GM18873 (cell line): ENCODE measurements around the gene PIH1D1.
"Not testable (repeated sequence)": the region's sequence is repeated elsewhere in the genome, so short reads cannot be mapped to it uniquely, and the experiment has no call there.

Source experiments
- ATAC-seq: cut with Tn5 transposase; IDR thresholded peaks from one replicate; pipeline ENCODE4 v1.9.1; 2021; ENCODE audit warnings: mild to moderate bottlenecking, moderate library complexity, moderate number of reproducible peaks; ENCODE audit not compliant: unreplicated experiment, low FRiP score

Gene PIH1D1

DNA sequence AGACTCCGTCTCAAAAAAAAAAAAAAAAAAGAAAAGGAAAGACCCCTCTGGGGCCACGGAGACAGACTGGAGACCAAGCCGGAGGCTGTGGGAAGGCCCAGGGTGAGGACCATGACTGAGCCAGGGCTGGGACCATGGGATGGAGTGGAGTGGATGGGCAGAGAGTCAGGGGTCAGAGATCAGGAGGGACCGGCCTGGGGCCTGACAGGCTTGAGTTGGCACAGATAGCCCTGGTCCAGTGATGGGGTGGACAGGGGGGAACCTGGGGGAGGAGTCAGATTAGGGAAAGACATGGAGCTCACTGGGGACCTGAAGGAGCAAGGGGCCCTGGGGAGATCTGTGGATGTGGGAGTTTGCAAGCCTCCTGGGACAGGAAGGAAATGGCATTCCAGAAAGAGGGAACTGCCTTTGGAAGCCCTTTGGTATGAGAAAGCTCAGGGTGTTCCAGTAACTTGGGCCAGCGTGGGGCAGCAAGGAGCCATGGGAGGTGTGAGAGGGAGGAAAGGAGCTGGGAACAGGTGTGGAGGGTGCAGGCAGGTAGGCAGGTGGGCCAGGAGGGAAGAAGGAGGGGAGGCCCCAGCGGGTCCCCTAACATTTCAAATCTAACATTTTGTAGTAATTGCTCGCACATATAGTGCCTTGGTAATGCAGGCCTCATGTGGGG, 29.5 kb upstream of the PIH1D1 start:
- ATAC-seq = no peak

DNA sequence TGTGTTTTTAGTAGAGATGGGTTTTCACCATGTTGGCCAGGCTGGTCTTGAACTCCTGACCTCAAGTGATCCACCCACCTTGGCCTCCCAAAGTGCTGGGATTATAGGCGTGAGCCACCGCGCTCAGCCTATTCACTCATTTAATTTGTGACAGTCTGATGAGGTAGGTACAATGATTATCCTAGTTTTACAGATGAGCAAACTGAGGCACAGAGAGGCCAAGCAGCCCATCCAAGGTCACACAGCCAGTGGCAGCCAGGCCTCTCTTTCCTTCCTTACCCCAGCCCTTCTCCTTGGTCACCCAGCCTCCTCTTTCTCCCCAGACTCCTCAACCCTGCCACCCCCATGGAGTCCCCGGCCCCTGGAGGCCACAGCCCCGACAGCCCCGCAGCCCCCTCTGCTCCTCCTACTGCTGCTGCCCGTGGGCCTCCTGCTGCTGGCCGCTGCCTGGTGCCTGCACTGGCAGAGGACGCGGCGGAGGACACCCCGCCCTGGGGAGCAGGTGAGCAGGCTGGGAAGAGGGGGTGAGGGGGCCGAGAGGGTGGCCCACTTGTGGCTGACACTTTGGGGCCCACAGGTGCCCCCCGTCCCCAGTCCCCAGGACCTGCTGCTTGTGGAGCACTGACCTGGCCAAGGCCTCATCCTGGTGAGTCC, 28.5 kb upstream of the PIH1D1 start:
- no peak for ATAC-seq

GRCh38 chr19:49475995-49476880, 24.6 kb upstream of the PIH1D1 start:
- ATAC-seq = no peak

DNA sequence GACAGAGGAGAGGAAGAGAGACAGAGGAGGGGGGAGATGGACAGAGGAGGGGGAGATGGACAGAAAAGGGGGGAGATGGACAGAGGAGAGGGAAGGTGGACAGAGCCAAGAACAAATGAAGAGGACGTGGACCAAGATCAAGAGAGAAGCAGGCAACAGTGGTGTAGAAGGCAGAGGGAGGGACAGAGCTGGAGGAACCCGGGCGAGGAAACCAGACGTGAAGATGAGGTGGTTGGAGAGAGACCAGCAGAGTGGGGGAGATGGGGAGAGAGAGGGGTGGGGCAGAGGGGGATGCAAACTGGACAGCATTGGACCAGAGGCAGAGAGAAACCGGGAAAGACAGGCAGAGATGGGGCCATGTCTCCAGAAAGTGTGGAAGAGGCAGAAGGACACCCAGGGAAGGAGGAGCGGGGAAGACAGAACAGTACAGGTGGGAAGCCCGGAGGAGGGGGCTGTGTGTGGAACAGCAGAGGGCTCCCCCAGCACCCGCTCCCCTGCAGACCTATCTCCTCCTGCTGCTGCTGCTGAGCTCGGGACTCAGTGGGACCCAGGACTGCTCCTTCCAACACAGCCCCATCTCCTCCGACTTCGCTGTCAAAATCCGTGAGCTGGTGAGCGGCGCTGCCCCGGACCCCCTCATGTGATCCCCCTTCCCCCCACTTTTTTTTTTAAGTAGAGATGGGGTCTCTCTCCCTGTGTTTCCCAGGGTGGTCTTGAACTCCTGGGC, 23.7 kb upstream of the PIH1D1 start:
- no peak for ATAC-seq

- no peak for ATAC-seq
Observed at GRCh38 chr19:49474542-49474924, 22.9 kb upstream of the PIH1D1 start.

DNA sequence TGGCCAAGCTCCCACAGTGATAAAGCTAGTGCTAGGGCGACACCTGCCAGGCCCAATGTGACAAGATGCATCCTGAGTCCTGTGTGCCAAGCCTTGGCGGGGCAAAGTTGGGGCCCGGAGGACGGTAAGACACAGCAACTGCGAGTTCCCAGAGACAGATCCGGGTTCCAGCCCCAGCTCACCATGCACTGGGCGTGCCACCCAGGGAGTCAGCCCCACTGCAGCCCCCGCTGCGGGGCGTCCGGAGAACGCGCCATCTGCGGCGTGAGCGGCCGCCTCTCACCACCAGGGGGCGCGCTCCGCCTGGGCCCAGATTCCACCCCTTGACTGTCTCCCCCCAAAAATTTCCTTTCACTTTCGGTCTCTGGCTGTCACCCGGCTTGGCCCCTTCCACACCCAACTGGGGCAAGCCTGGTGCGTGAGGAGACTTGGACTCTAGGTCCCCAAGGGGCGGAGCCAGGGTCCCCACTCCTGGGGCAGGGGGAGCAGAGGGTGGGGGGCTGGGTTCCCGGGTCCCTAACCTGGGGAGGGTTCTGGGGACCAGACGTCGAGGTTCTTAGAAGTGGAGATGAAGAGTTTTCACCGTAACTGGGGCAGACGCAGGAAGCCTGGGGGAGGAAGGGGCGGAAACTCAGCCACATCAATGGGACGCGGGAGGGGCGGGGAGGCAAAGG, 22.4 kb upstream of the PIH1D1 start, which contains the start of gene FLT3LG:
Gene FLT3LG, plus strand, starts transcription at position 348 of the 674 bp plus-strand sequence. CDS start 425 bp downstream, outside the sequence.
- ATAC-seq = no peak

GRCh38 chr19:49473501-49473867, 21.9 kb upstream of the PIH1D1 start:
- ATAC-seq = not testable (repeated sequence)

DNA sequence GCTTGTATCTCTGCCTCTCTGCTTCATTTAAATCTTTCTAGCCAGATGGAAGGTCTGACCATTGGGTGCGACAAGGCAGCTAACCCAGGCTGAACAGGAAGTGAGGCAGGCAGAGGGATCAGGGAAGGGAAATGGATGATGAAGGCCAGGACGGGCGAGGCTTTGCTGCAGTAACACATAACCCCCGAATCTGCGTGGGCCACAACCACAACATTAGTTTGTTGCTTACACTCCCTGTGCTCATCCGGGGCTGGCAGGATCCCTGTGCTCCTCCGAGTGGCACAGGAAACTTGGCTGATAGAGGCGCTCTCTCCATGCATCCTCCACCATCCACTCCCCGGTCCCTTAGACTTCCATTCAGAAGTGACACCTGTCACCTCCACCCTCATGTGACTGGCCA, 21.3 kb upstream of the PIH1D1 start:
- ATAC-seq = no peak

DNA sequence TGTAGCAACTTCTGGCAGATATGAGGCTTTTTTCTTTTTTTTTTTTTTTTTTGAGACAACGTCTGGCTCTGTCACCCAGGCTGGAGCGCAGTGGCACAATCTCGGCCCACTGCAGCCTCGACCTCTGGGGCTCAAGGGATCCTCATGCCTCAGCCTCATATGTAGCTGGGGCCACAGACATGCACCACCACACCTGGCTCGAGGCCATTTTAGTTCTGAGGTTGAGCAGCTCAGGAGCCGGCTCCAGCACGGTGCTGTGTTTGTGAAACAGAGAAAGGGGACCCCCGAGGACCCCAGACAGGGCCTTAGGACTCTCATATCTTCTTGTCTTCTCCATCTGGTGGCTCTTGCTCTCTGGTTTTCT, 19.0 kb upstream of the PIH1D1 start:
- no peak for ATAC-seq

DNA sequence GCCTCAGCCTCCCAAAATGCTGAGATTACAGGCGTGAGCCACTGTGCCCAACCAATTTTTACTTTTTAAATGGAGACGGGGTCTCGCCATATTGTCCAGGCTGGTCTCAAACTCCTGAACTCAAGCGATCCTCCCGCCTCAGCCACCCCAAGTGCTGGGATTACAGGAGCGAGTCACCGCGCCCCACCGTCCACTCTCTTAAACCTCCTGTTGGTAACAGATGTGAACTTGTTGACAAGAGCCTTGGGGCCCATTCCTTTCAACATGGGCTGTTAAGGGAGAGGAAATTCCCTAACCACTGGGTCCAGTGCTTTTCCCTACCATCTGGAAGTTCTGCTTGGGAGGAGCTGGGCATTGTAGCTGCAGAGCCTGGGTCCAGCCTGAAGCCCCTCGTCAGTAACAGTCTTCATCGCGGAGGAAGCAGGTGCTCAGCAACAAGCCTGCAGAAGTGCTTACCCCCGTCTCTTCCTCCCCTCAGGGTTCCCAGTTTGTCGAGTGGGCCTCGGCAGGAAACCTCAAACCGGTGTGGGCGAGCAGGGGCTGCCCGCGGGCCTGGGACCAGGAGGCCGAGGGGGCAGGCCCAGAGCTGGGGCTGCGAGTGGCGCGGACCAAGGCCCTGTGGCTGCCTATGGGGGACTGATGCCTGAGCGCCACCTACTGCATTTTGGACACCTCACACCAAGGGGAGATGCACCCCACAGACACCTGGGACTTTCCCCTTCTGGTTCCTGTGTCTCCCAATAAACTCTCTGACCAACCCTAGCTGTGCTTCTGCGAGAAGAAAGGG, 18.4 kb upstream of the PIH1D1 start:
- ATAC-seq = peak; percentile 40

- ATAC-seq = peak; percentile 57
Observed at GRCh38 chr19:49468746-49469447, 17.3 kb upstream of the PIH1D1 start.

- ATAC-seq = no peak
Observed at GRCh38 chr19:49468199-49468598, 16.6 kb upstream of the PIH1D1 start.

GRCh38 chr19:49465371-49465770, 13.8 kb upstream of the PIH1D1 start:
- ATAC-seq = no peak

DNA sequence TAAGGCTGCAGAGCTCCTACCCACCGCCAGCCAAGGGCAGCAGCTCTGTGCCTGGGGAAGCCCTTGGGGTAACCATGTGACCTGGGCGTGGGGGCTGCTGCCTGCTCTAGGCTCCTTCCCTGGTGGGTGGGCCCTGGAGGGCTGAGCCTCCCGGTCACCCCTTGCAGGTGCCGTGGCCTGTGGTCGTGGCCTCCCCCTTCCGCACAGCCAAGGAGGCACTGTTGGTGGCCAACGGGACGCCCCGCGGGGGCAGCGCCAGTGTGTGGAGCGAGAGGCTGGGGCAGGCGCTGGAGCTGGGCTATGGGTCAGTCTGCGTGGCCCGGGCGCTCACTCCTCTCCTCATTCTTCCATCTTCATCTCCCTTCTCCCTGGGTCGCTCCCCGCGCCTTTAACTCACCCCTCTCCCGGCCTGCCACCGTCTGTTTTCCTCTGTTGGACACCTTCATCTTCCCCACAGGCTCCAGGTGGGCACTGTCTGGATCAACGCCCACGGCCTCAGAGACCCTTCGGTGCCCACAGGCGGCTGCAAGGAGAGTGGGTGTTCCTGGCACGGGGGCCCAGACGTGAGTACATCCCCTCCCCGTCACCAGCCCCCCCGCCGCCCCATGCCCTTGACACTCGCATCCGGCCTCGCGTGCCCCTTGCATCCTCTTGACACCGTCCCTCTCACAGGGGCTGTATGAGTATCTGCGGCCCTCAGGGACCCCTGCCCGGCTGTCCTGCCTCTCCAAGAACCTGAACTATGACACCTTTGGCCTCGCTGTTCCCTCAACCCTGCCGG, 12.5 kb upstream of the PIH1D1 start:
- no peak for ATAC-seq

DNA sequence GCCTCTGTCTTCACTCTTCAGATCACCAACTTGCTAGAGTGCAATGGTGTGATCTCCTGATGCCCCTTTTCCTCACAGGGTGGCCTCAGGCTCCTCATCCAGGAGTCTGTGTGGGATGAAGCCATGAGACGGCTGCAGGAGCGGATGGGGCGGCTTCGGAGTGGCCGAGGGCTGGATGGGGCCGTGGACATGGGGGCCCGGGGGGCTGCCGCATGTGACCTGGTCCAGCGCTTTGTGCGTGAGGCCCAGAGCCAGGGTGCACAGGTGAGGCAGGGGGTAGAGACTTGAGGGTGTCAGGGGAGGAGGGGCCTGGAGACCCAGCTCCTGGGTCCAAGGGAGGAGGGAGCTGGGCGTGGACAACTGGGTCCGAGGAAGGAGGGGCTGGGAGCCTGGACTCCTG, 10.9 kb upstream of the PIH1D1 start:
- ATAC-seq = no peak

- ATAC-seq = no peak
Observed at GRCh38 chr19:49461656-49462055, 10.0 kb upstream of the PIH1D1 start.

GRCh38 chr19:49461130-49461529, 9.5 kb upstream of the PIH1D1 start:
- ATAC-seq = not testable (repeated sequence)

DNA sequence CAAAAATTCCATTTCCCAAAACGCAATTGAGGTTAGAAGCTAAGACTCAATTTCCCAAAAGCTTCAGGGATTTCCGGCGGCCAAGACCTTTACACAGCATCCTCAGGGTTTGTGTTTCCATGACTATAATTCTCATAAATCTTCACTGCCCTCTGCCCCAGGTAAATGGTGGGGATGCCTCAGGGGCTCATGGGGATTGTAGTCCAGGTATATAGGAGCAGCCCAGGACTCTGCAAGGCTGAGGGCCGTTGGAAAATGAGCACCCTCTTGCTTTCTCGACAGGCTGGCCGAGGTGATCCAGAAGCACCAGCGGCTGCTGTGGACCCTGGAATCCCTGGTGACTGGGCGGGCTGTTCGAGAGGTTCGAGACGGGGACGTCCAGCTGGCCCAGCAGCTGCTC, 7.8 kb upstream of the PIH1D1 start:
- ATAC-seq = no peak
